DMS114 treated with DMSO at 0.1 percent for 48 hours (cell line): ENCODE results near the gene FIBP.

Experiments
- DNase-seq: peaks from one replicate; lab custom pipeline; 2025; ENCODE audit not compliant: unreplicated experiment; lab: John Stamatoyannopoulos, UW

FIBP gene

DNA sequence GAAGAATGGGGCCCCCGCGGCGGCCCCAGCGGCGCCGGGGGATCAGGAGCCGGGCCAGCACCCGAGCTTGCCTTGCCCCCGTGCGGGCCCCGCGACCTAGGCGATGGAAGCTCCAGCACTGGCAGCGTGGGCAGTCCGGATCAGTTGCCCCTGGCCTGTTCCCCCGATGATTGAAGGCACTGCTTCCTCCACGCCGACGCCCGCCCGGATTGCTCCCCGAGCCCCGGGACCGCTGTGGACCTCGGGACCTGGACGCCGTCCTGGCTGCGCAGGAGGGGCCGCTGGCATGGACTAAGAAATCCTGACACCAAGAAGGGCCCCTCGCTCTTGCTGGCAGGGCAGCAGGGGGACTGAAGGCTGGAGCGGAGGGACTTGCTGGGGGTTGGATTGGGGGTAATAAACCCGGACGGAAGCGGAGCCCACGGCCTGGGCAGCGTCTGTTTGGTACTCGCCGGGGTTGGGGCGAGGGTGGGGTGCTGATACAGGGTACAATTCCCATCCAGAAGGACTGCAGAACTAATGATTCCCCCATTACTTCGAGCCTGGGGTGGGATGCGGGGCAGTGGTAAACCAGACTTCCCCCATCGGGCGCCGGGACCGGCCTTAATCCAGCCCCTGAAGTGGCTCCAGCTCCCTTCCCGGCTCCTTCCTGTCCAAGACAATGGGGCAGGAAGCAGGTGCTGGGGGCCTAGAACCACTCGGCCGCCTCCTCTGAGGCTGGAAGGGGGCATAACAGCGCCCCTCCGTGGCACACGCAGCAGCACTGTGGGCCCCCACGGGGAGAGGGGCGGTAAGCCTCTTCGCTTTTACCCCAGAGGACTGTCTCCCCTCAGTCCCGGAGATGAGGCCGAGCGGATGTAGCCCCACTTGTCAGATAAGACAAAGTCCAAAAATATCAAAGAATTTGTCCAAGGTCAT, 3.2 kb upstream of the FIBP start:
- DNase-seq: no peak

DNA sequence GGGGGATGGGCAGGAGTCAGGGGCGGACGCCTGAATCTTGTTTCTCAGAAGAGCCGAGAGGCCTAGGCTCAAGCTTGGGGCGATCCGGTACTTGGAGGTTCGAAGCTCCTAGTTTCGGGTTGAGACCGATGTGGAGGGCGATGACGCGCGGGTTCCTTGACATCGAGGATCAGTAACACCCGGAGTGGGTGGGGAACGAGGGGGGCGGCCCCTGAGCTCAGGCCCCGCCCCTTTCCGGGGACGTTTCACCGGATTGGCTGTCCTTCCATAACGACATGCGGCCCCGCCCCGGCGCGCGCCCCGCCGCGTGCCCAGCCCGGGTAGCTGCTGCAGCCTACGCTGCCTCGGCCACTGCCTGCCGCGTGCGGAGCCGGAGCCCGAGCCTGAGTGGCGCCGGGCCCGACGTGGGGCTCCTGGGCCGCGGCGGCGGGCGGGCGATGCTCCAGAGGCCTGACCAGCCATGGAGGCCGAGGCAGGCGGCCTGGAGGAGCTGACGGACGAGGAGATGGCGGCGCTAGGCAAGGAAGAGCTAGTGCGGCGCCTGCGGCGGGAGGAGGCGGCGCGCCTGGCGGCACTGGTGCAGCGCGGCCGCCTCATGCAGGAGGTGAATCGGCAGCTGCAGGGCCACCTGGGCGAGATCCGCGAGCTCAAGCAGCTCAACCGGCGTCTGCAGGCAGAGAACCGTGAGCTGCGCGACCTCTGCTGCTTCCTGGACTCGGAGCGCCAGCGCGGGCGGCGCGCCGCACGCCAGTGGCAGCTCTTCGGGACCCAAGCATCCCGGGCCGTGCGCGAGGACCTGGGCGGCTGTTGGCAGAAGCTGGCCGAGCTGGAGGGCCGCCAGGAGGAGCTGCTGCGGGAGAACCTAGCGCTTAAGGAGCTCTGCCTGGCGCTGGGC, 2.3 kb upstream of the FIBP start, which contains the start of gene CCDC85B:
Gene CCDC85B (plus strand): TSS at position 350 of the 895 bp plus-strand sequence. CDS start 111 bp downstream, at position 461.
- DNase-seq: peak; percentile 86

DNA sequence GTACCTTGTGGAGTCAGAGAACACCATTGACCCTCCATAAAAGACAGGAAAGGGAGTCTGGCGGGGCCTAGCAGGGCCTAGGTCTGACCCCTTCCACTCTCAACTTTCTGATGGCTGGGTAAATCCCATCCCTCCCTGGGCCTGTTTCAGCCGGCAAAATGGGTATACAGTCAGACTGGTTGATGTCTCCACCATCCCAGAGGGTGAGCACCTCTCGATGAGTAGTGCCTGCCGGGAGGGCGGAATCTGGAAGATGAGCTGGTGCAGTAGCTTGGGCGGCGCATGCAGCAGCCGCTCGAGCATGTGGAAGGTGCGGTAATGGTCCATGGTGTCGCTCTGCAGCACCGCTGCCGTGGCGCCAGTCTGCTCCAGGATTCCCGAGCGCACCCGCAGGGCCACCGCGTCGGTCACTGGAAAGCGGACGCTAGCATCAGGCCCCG, 528 bp downstream of the FIBP start:
- no peak for DNase-seq

DNA sequence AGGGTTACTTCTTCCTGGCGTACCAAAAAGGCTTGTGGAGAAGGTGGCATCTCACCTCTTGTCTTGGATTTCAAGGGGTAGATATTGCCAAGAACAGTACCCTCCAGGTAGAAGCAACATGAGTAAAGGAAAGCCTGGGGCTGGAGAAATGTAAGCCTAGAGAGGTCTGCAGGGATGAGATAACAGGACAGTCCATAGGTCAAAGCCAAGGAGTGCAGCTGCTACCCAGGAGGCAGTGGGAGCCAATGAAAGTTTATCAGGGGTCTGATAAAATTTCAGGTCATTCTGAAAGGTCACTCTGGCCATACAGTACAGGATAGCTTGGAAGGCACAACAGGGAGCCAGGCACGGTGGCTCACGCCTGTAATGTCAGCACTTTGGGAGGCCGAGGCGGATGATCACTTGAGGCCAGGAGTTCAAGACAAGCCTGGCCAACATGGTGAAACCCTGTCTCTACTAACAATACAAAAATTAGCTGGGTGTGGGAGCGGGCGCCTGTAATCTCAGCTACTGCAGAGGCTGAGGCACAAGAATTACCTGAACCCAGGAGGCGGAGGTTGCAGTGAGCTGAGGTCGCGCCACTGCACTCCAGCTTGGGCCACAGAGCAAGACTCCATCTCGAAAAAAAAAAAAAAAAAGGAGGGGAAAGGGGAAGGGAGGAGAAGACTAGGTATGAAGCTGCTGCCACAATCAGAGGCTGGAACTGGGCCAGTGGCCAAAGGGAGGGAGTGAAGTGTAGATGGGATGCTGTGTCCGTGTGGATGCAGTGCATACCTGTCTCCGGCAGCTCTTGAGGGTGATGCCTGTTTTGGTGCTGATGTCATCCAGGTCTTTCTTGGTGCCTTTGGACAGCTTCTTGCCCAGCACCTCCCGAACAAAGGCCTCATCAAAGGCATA, 1.2 kb downstream of the FIBP start:
- no peak for DNase-seq

- DNase-seq: no peak
Measured at GRCh38 chr11:65885808-65886536, 2.3 kb downstream of the FIBP start.

DNA sequence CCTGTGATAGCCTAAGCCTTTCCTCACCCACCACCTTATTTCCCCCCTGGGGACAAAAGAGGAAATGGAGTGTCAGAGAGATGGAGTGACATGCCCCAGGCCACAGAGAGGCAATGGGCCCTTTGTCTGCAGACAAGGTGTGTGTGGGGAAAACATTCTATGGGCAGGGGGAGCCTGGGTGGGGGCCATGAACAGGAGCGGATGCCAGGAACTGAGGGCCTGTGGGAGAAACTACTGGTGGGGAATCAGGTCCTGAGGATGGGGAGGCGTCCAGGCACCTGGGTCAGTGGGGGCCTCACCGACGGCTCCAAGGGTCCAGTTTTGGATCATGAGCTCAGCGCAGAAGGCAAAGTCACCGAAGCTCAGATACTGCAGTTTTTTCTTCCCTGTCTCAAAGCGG, 3.0 kb downstream of the FIBP start:
- no peak for DNase-seq

- peak; percentile 67 for DNase-seq
Measured at GRCh38 chr11:65884716-65885092, 3.6 kb downstream of the FIBP start.

- no peak for DNase-seq
Measured at GRCh38 chr11:65883786-65884715, 4.2 kb downstream of the FIBP start.

DNA sequence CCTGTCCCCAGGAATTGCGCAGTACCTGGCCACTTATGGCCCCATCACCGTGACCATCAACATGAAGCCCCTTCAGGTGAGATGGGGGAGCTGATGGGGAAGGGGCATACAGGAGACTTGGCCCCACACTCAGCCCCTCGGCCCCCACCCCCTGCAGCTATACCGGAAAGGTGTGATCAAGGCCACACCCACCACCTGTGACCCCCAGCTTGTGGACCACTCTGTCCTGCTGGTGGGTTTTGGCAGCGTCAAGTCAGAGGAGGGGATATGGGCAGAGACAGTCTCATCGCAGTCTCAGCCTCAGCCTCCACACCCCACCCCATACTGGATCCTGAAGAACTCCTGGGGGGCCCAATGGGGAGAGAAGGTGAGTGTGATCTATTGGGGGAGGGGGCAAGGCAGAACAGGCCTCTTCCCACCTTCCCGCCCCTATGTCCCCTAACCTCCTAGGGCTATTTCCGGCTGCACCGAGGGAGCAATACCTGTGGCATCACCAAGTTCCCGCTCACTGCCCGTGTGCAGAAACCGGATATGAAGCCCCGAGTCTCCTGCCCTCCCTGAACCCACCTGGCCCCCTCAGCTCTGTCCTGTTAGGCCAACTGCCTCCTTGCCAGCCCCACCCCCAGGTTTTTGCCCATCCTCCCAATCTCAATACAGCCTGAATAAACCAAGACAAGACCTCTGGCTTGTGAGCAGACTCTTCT, 5.1 kb downstream of the FIBP start:
- no peak for DNase-seq

DNA sequence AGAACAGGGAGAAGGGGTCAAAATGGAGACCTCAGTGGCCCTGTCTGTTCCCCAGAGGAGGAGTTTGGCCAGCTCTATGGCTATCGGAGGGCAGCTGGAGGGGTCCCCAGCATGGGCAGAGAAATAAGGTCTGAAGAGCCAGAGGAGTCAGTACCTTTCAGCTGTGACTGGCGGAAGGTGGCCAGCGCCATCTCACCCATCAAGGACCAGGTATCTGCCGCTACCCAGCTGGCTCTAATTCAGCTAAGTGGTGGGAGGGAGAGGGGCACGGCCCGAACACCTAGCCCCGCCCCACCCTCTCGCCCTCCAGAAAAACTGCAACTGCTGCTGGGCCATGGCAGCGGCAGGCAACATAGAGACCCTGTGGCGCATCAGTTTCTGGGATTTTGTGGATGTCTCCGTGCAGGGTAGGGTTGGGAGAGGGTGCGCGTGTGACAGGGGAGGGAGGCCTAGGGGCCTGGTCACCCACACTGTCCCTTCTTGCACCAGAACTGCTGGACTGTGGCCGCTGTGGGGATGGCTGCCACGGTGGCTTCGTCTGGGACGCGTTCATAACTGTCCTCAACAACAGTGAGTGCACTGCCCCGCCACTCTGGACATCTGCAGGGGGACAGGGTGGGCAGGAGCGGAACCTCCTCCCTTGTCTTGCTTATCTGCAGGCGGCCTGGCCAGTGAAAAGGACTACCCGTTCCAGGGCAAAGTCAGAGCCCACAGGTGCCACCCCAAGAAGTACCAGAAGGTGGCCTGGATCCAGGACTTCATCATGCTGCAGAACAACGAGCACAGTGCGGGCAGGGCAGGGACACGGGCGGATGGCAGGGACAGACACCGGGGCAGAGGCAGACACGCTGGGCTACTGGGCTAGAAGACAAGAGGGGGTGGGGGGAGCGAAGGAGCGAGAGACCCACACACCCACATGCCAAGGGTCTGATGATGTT, 5.9 kb downstream of the FIBP start:
- DNase-seq: no peak

- DNase-seq: no peak
Measured at GRCh38 chr11:65880844-65881421, 7.3 kb downstream of the FIBP start.

GRCh38 chr11:65880027-65880426, 8.2 kb downstream of the FIBP start:
- DNase-seq: no peak

DNA sequence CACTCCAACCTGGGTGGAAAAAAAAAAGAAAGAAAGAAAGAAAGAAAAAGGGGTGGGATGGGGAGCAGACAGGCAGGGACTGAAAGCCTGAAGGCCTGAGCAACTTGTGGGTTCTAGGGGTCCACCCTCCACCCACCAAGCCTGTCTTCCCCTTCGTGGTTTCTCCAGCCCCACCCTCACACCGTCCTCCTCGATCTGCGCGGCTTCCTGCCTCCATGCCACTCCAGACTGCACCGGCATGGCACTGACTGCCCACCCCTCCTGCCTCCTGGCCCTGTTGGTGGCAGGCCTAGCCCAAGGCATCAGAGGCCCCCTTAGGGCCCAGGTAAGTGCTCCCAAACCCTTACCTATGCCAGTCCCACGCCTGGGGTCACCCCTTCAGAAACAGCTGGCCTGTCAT, 8.7 kb downstream of the FIBP start, which contains the start of gene CTSW:
Gene CTSW (plus strand): TSS at position 221 of the 400 bp plus-strand sequence. CDS start 18 bp downstream, at position 239.
- DNase-seq: no peak

DNA sequence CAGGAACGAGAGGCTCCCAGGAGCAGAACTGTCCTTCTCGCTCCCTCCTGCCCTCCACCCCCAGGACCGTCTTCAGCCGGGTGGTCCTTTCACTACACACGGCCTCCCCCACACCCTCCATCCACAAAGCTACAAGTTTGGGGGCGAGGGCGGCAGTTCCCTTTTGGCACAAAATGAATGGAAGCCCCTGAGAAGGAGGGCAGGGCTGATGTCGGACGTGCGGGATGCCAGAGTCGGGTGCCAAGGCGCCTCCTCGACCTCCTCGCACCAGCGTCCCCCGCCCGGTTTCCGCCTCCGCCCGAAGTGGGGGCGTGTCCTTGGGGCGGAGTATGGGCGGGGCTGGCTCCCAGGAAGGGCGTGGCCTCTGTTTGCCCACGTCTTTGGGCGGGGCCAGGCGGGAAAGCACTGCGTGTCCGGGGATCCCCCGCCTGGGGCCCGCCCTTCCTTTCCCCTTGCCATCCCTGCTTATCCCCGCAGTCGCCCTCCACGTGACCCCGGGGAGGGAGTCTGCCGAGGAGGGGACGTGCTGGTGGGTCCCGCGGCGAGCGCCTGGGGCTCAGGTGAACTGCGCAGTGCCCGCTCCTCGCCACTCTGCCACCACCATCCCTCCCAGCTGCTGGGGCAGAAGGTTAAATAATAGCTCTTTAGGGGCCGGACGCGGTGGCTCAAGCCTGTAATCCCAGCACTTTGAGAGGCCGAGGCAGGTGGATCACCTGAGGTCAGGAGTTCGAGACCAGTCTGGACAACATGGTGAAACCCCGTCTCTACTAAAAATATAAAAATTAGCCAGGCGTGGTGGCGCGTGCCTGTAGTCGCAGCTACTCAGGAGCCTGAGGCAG, 14.7 kb downstream of the FIBP start:
- DNase-seq: peak; percentile 80

DNA sequence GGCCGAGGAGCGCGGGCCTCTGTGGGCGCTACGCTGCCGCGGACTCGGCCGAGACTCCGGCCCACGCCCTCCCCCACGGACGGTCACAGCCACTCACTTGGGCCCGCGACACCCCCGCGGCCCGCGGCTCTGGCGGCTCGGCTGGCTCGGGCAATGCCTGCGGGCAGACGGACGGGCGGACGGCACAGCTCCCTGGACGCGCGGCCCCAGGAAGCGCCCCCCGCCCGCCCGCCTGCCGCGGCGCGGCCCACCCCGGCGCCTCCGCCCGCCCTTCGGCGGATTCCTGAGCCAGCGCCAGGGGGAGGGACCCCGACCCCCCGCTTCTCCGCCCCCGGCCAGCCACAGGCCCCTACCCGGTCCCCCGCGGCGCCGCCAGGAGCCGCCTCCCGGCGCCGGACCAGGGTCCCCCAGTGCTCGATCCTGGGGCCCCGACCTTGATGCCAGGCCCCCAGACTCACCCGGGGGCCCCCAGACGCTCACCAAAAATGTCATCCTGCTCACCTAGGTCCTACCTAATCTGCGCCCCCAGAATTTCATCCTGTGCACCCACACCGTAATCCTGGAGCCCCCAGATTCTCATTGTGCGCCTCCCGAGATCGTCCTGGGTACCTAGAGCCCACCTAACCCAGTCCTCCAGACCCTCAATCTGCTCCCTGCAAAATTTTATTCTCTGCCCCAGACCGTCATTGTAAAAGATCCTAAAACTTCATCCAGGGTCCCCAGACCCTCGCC, 15.5 kb downstream of the FIBP start, which contains the start of gene EFEMP2:
Gene EFEMP2 (minus strand): TSS at position 215 of the 732 bp plus-strand sequence. CDS start 446 bp downstream, outside the sequence.
- DNase-seq: no peak
